Measurements from ENCODE around the gene COL7A1. TPM values are rescaled to one million over a fixed set of nuclear protein-coding genes. Genes with fewer than 3 reads are reported as not detected.

The COL7A1 gene
- polyA plus RNA-seq, 1 of the 3 experiments (the other 2 are of a cell fraction): 10.8 TPM

DNA sequence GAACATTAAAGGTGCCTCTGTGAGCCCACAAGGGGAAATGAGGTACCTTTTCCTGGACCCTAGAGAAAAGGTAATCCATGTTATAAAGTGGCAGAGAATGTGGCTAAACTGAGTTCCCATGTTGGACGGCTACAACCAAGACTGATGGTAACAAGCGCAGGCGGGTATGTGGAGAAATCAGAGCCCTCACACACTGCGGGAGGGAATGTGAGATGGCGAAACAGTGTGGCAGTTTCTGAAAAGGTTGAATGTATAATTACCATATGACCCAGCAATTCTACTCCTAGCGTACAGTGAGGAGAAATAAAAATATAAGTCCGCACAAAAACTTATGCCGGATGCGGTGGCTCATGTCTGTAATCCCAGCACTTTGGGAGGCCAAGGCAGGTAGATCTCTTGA lies 67.1 kb downstream of the COL7A1 start (continued):
- TF ChIP-seq, protein P1, sequence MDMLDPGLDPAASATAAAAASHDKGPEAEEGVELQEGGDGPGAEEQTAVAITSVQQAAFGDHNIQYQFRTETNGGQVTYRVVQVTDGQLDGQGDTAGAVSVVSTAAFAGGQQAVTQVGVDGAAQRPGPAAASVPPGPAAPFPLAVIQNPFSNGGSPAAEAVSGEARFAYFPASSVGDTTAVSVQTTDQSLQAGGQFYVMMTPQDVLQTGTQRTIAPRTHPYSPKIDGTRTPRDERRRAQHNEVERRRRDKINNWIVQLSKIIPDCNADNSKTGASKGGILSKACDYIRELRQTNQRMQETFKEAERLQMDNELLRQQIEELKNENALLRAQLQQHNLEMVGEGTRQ (IDR thresholded peaks at IDR 0.05; ENCODE audit: borderline replicate concordance, low read depth, low read length): no peak
- no peak for TF ChIP-seq EZH2phosphoT487 (IDR thresholded peaks at IDR 0.05; ENCODE audit: borderline replicate concordance, low read depth)

- ChIA-PET CTCF (interaction anchor here (1.1 to 1.7 kb wide), 3 partner anchors 24 to 89 kb away, joined by 3 to 7 read pairs (median 4); no protein-coding TSS in a partner anchor), POLR2A (no interaction called here)
- Histone ChIP-seq H3K4me2 (no peak overlapping the region), H3K27ac (ENCODE audit: low read depth in 2 of 2, low read length in 1 of 2) (no peak overlapping the region), H3K79me2 (ENCODE audit: insufficient read depth) (no peaks in the 10 kb centered on the region), H3K9ac (no peak overlapping the region), H4K20me1 (ENCODE audit: insufficient read depth) (no peaks in the 10 kb centered on the region), H3K4me3 (ENCODE audit: low read depth in 2 of 2, low read length in 1 of 2) (no peak overlapping the region), H2AFZ (ENCODE audit: low read depth) (no peak overlapping the region), H3K27me3 (ENCODE audit: insufficient read depth) (no peaks in the 10 kb centered on the region), H3K9me3 (no peaks in the 10 kb centered on the region), H3K4me1 (ENCODE audit: control insufficient read depth in 1 of 2, insufficient read depth in 2 of 2, low read depth in 1 of 2, low read length in 1 of 2) (no peaks in the 10 kb centered on the region), H3K36me3 (replicated peaks in 1 of 2; ENCODE audit: control insufficient read depth in 1 of 2, insufficient read depth in 2 of 2, low read length in 1 of 2) (peaks cover 0 to 9% of the 10 kb centered on the region in 2 experiments), H3F3A (replicated peaks; ENCODE audit: insufficient read depth) (no peaks in the 10 kb centered on the region), H3K9me2 (no peaks in the 10 kb centered on the region)
- 93% methylated on average over 8 of the region's 9 CpGs for WGBS (ENCODE audit: low lambda C conversion rate)
- DNase-seq: no peak
- TF ChIP-seq POLR2AphosphoS5 (IDR thresholded peaks at IDR 0.05; ENCODE audit: low read depth, low read length) (no peak), RFX5 (IDR thresholded peaks at IDR 0.05; ENCODE audit: low read length) (no peak)
These were observed 70.2 kb downstream of the COL7A1 start for GRCh38 chr3:48524970-48525369.

DNA sequence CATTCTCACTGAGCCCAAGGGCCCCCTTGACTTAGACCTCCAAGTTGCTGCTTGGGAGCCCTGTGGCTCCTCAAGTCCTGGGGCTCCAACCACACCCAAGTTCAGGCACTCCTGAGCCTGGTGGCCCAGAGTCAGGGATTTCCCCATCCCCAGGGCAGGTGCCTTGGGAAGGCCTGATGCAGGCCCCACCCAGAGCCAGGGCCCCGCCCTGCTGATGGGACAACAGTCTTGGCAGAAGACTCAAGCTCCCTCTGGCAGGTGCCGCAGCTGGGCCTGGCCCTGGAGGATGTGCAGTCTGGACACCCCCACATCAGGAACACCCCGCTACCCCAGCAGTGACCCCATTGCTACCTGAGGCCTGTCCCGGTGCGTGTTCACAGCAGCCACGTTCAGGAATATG lies 73.5 kb downstream of the COL7A1 start:
- no peak for DNase-seq
- H3K9me2 ChIP-seq: no peaks in the 10 kb centered on the region
- H4K20me1 ChIP-seq (ENCODE audit: insufficient read depth): no peaks in the 10 kb centered on the region
- TF ChIP-seq SIN3A (IDR thresholded peaks at IDR 0.05; ENCODE audit: borderline replicate concordance, low read depth, low read length) (no peak), FOXM1 (IDR thresholded peaks at IDR 0.05; ENCODE audit: low read depth) (no peak), YY1 (IDR thresholded peaks at IDR 0.05; ENCODE audit: low read depth) (no peak), MEF2A (IDR thresholded peaks at IDR 0.05; ENCODE audit: borderline replicate concordance, low read depth) (no peak), TAF1 (IDR thresholded peaks at IDR 0.05; ENCODE audit: borderline replicate concordance, low read depth, low read length) (no peak), NFIC (IDR thresholded peaks at IDR 0.05; ENCODE audit: borderline replicate concordance) (no peak), TCF12 (IDR thresholded peaks at IDR 0.05) (no peak), RFX5 (IDR thresholded peaks at IDR 0.05; ENCODE audit: low read length) (no peak), GABPA (IDR thresholded peaks at IDR 0.05; ENCODE audit: low read depth) (no peak)
- TF ChIP-seq, protein P2, sequence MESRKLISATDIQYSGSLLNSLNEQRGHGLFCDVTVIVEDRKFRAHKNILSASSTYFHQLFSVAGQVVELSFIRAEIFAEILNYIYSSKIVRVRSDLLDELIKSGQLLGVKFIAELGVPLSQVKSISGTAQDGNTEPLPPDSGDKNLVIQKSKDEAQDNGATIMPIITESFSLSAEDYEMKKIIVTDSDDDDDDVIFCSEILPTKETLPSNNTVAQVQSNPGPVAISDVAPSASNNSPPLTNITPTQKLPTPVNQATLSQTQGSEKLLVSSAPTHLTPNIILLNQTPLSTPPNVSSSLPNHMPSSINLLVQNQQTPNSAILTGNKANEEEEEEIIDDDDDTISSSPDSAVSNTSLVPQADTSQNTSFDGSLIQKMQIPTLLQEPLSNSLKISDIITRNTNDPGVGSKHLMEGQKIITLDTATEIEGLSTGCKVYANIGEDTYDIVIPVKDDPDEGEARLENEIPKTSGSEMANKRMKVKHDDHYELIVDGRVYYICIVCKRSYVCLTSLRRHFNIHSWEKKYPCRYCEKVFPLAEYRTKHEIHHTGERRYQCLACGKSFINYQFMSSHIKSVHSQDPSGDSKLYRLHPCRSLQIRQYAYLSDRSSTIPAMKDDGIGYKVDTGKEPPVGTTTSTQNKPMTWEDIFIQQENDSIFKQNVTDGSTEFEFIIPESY (IDR thresholded peaks at IDR 0.05; ENCODE audit: borderline replicate concordance, low read depth): no peak
- POLR2A ChIA-PET: interaction anchor here (0.5 kb wide), 1 partner anchor 102 kb away, joined by 5 read pairs; no protein-coding TSS in a partner anchor
- CTCF ChIA-PET: interaction anchor here (1.0 kb wide), 1 partner anchor 86 kb away, joined by 3 read pairs; no protein-coding TSS in a partner anchor
- H3K9me3 ChIP-seq: no peaks in the 10 kb centered on the region
- H3K4me2 ChIP-seq: no peak overlapping the region
- H3F3A ChIP-seq (replicated peaks; ENCODE audit: insufficient read depth): no peaks in the 10 kb centered on the region
- H2AFZ ChIP-seq (ENCODE audit: low read depth): no peak overlapping the region
- no peak overlapping the region for H3K4me3 ChIP-seq (ENCODE audit: low read depth in 2 of 2, low read length in 1 of 2)
- H3K4me1 ChIP-seq (ENCODE audit: control insufficient read depth in 1 of 2, insufficient read depth in 2 of 2, low read depth in 1 of 2, low read length in 1 of 2): no peaks in the 10 kb centered on the region
- no peaks in the 10 kb centered on the region for H3K79me2 ChIP-seq (ENCODE audit: insufficient read depth)
- no peaks in the 10 kb centered on the region for H3K36me3 ChIP-seq (replicated peaks in 1 of 2; ENCODE audit: control insufficient read depth in 1 of 2, insufficient read depth in 2 of 2, low read length in 1 of 2)
- no peak overlapping the region for H3K27ac ChIP-seq (ENCODE audit: low read depth in 2 of 2, low read length in 1 of 2)
- H3K9ac ChIP-seq: no peak overlapping the region
- no peaks in the 10 kb centered on the region for H3K27me3 ChIP-seq (ENCODE audit: insufficient read depth)
- 96% methylated on average over 4 of the region's 6 CpGs for WGBS (ENCODE audit: low lambda C conversion rate)

Data from SK-N-SH (cell line).